Lower lobe of right lung (tissue), 2 donors: Measurements from ENCODE around the gene SPP1. TPM values are rescaled to one million over a fixed set of nuclear protein-coding genes. Genes with fewer than 3 reads are reported as not detected.

ENCODE experiments used
- ATAC-seq, 2 donors: fragments of 200-7000 bp; cut with Tn5 transposase; one replicate each; pipeline ENCODE4 v1.9.1; 2020 to 2022; ENCODE audit warnings: mild to moderate bottlenecking in 2 of 2, moderate library complexity in 2 of 2
- DNase-seq: peaks from one replicate; pipeline ENCODE4 v3.0.0-alpha.2; 2020
- H3K27ac ChIP-seq: fragments of 200-600 bp; one replicate; pipeline ENCODE4 v1.8.0; 2022
- H3K27me3 ChIP-seq: fragments of 200-600 bp; one replicate; pipeline ENCODE4 v1.8.0; 2022; ENCODE audit warnings: low read depth
- H3K36me3 ChIP-seq: fragments of 200-600 bp; one replicate; pipeline ENCODE4 v1.8.0; 2022; ENCODE audit warnings: mild to moderate bottlenecking
- H3K4me1 ChIP-seq: fragments of 200-600 bp; one replicate; pipeline ENCODE4 v1.8.0; 2022
- H3K4me3 ChIP-seq: fragments of 200-600 bp; one replicate; pipeline ENCODE4 v1.8.0; 2022; ENCODE audit warnings: mild to moderate bottlenecking
- H3K9me3 ChIP-seq: fragments of 200-600 bp; one replicate; pipeline ENCODE4 v1.8.0; 2022
- CTCF ChIP-seq: fragments of 200-600 bp; IDR thresholded peaks from one replicate; pipeline ENCODE4 v1.8.0; 2022; ENCODE audit warnings: antibody characterized with exemption, mild to moderate bottlenecking
- intact Hi-C: fragments of 100-400 bp; cut with DNase I; formaldehyde crosslinking; loops from one replicate; pipeline ENCODE4 v1.11.0; 2022
- total RNA-seq: library from RNA; stranded (reverse); fragmentation: NEBNext Ultra II Directional; extraction: Animal tissue kit (Norgen Biotek cat#: 25700); gene quantifications from one replicate; pipeline ENCODE4 v1.2.1, GENCODE V29; 2021
- donor health status: DM: no; HTN: yes; CAD: no; lungs with severe emphysema.

SPP1 gene
- total RNA-seq, 1 donor from 2014 or later = 8.0 TPM

GRCh38 chr4:88008122-88008742 is 32.7 kb downstream of the SPP1 start:
- no peaks in the 10 kb centered on the region for H3K36me3 ChIP-seq
- H3K4me1 ChIP-seq = peaks cover 53% of the 10 kb centered on the region
- TF ChIP-seq CTCF = no peak
- no peaks in the 10 kb centered on the region for H3K27me3 ChIP-seq
- intact Hi-C loops = no loop called here
- no peaks in the 10 kb centered on the region for H3K9me3 ChIP-seq
- peak overlapping the region; percentile 78 for H3K27ac ChIP-seq
- peak overlapping the region; percentile 84 for H3K4me3 ChIP-seq
- ATAC-seq = peak; percentile 52 to 57
- DNase-seq = peak; percentile 48

- DNase-seq (no peak), ATAC-seq (no peak)
- Histone ChIP-seq H3K27ac (peak overlapping the region; percentile 78), H3K4me3 (peak overlapping the region; percentile 84), H3K36me3 (no peaks in the 10 kb centered on the region), H3K27me3 (no peaks in the 10 kb centered on the region), H3K9me3 (no peaks in the 10 kb centered on the region), H3K4me1 (peaks cover 53% of the 10 kb centered on the region)
- no peak for TF ChIP-seq CTCF
- intact Hi-C loops = no loop called here
Measured at GRCh38 chr4:88008743-88009171, 33.2 kb downstream of the SPP1 start.

- H3K4me3 ChIP-seq = no peak overlapping the region
- intact Hi-C loops = no loop called here
- no peak overlapping the region for H3K27ac ChIP-seq
- no peaks in the 10 kb centered on the region for H3K27me3 ChIP-seq
- no peaks in the 10 kb centered on the region for H3K36me3 ChIP-seq
- H3K9me3 ChIP-seq = no peaks in the 10 kb centered on the region
- no peak for TF ChIP-seq CTCF
- ATAC-seq (no peak), DNase-seq (no peak)
- peaks cover 53% of the 10 kb centered on the region for H3K4me1 ChIP-seq
Measured at GRCh38 chr4:88009871-88010270, 34.4 kb downstream of the SPP1 start.

GRCh38 chr4:88010966-88011365 is 35.5 kb downstream of the SPP1 start:
- Histone ChIP-seq H3K27me3 (no peaks in the 10 kb centered on the region), H3K27ac (no peak overlapping the region), H3K4me3 (no peak overlapping the region), H3K9me3 (no peaks in the 10 kb centered on the region), H3K4me1 (peaks cover 48% of the 10 kb centered on the region), H3K36me3 (no peaks in the 10 kb centered on the region)
- intact Hi-C loops = no loop called here
- ATAC-seq (no peak), DNase-seq (no peak)
- TF ChIP-seq CTCF = no peak

- H3K27me3 ChIP-seq = no peaks in the 10 kb centered on the region
- no peak overlapping the region for H3K4me3 ChIP-seq
- H3K27ac ChIP-seq = no peak overlapping the region
- intact Hi-C loops = no loop called here
- no peaks in the 10 kb centered on the region for H3K36me3 ChIP-seq
- DNase-seq = no peak
- ATAC-seq = no peak
- TF ChIP-seq CTCF = no peak
- no peaks in the 10 kb centered on the region for H3K9me3 ChIP-seq
- H3K4me1 ChIP-seq = peaks cover 45% of the 10 kb centered on the region
Measured at GRCh38 chr4:88012647-88013046, 37.1 kb downstream of the SPP1 start.
